Loucy (cell line): ENCODE measurements around the gene RASA4B.

Experiments
- H2AFZ ChIP-seq: fragments of 200-600 bp; sonication (generic); 2 replicates; pipeline ENCODE4 v1.6.0; 2016; ENCODE audit warnings: antibody characterized with exemption, mild to moderate bottlenecking, low read length, moderate library complexity
- H3F3A ChIP-seq: fragments of 200-600 bp; 2 replicates; pipeline ENCODE4 v1.6.0; 2016; ENCODE audit warnings: antibody characterized with exemption, low read depth, mild to moderate bottlenecking
- H3K27me3 ChIP-seq: fragments of 200-600 bp; sonication (generic); 2 replicates; pipeline ENCODE4 v1.6.1; 2014; ENCODE audit warnings: low read length, mild to moderate bottlenecking; ENCODE audit not compliant: insufficient read depth, poor library complexity, severe bottlenecking
- H3K36me3 ChIP-seq: fragments of 200-600 bp; sonication (generic); 2 replicates; pipeline ENCODE4 v1.6.1; 2016; ENCODE audit warnings: low read length; ENCODE audit not compliant: insufficient read depth
- H3K4me1 ChIP-seq: fragments of 200-600 bp; sonication (generic); 2 replicates; pipeline ENCODE4 v1.5.1; 2014; ENCODE audit warnings: low read length, mild to moderate bottlenecking; ENCODE audit not compliant: insufficient read depth, poor library complexity, severe bottlenecking
- H3K4me2 ChIP-seq: fragments of 200-600 bp; sonication (generic); 2 replicates; pipeline ENCODE4 v1.6.0; 2014; ENCODE audit warnings: antibody characterized with exemption, low read length, low read depth, mild to moderate bottlenecking; ENCODE audit not compliant: poor library complexity, severe bottlenecking
- H3K4me3 ChIP-seq: fragments of 200-600 bp; sonication (generic); 2 replicates; pipeline ENCODE4 v1.5.1; 2014; ENCODE audit warnings: low read length, mild to moderate bottlenecking, mixed read lengths; ENCODE audit not compliant: poor library complexity, severe bottlenecking
- H3K79me2 ChIP-seq: fragments of 200-600 bp; sonication (generic); 2 replicates; pipeline ENCODE4 v1.6.1; 2014; ENCODE audit warnings: low read length; ENCODE audit not compliant: insufficient read depth
- H3K9ac ChIP-seq: fragments of 200-600 bp; sonication (generic); 2 replicates; pipeline ENCODE4 v1.6.0; 2014; ENCODE audit warnings: mild to moderate bottlenecking, low read depth, low read length, moderate library complexity; ENCODE audit not compliant: poor library complexity, severe bottlenecking
- H3K9me2 ChIP-seq: fragments of 200-600 bp; sonication (generic); replicated peaks from 2 replicates; pipeline ENCODE4 v1.6.1; 2016; ENCODE audit warnings: low read depth, low read length, mixed read lengths
- H3K9me3 ChIP-seq: fragments of 200-600 bp; sonication (generic); 2 replicates; pipeline ENCODE4 v1.6.1; 2014; ENCODE audit warnings: mild to moderate bottlenecking, antibody characterized with exemption, low read length, low read depth; ENCODE audit not compliant: insufficient read depth
- H4K20me1 ChIP-seq: fragments of 200-600 bp; sonication (generic); 2 replicates; pipeline ENCODE4 v1.6.0; 2014; ENCODE audit warnings: antibody characterized with exemption, low read length, mild to moderate bottlenecking; ENCODE audit not compliant: insufficient read depth, poor library complexity, severe bottlenecking
- EZH2phosphoT487 ChIP-seq: fragments of 200-600 bp; IDR thresholded peaks from 2 replicates; pipeline ENCODE4 v1.6.1; 2018; ENCODE audit warnings: antibody characterized with exemption, mild to moderate bottlenecking, moderate library complexity, borderline replicate concordance
- TF ChIP-seq, protein P1 (sequence below): fragments of 200-600 bp; sonication (generic); conservative IDR thresholded peaks from 2 replicates; pipeline ENCODE4 v1.5.1; 2014; ENCODE audit warnings: mild to moderate bottlenecking, antibody characterized with exemption, low read length

The RASA4B gene

DNA sequence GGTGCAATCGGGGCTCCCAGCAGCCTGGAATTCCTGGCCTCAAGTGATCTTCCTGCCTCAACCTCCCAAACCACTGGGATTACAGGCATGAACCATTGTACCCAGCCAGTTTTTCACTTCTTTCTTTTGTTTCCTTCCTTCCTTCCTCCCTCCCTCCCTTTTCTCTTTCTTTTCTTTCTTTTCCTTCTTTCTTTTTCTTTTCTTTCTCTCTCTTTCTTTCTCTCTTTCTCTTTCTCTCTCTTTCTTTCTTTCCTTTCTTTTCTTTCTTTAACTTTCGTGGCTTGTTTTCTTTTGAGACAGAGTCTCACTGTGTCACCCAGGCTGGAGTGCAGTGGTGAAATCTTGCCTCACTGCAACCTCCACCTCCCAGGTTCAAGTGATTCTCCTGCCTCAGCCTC is 71.9 kb downstream of the RASA4B start:
- Histone ChIP-seq H3K36me3 (peaks cover 21% of the 10 kb centered on the region; the same call in 1 of the 2 replicates), H3K9ac (no peak overlapping the region), H3K4me1 (peaks cover 14% of the 10 kb centered on the region), H3K9me2 (no peaks in the 10 kb centered on the region), H3F3A (no peaks in the 10 kb centered on the region), H3K9me3 (no peaks in the 10 kb centered on the region), H3K27me3 (no peaks in the 10 kb centered on the region), H3K4me3 (no peak overlapping the region), H3K79me2 (no peaks in the 10 kb centered on the region), H2AFZ (no peak overlapping the region), H3K4me2 (no peak overlapping the region), H4K20me1 (no peaks in the 10 kb centered on the region)
- no peak for TF ChIP-seq EZH2phosphoT487
- TF ChIP-seq, protein P1, sequence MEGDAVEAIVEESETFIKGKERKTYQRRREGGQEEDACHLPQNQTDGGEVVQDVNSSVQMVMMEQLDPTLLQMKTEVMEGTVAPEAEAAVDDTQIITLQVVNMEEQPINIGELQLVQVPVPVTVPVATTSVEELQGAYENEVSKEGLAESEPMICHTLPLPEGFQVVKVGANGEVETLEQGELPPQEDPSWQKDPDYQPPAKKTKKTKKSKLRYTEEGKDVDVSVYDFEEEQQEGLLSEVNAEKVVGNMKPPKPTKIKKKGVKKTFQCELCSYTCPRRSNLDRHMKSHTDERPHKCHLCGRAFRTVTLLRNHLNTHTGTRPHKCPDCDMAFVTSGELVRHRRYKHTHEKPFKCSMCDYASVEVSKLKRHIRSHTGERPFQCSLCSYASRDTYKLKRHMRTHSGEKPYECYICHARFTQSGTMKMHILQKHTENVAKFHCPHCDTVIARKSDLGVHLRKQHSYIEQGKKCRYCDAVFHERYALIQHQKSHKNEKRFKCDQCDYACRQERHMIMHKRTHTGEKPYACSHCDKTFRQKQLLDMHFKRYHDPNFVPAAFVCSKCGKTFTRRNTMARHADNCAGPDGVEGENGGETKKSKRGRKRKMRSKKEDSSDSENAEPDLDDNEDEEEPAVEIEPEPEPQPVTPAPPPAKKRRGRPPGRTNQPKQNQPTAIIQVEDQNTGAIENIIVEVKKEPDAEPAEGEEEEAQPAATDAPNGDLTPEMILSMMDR: no peak

DNA sequence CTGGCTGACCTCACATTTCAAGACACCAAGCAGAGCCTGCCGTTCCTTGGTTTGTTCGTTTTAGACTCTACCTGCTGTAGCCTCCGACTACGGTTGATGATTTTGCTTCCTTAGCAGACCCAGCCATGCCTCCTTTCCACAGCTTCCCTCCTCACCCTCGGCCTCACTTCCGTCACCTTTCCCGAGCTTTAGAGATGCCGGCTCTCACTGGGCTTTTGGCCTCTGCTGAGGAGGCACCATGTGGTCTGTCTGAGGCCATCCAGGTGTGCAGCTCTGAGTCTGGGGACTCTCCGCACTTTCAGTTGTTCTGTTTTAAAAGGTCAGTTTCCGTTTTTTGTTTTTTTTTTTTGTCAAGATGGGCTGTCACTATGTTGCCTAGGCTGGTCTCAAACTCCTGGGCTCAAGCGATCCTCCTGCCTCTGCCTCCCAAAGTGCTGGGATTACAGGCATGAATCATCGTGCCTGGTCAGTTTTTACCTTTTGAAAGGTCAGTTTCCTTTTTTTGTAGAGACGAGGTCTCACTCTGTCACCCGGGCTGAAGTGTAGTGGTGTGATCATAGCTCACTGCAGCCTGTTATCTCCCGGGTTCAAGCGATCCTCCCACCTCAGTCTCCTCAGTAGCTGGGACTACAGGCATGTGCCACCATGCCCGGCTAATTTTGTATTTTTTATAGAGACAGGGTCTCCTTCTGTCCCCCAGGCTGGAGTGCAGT is 72.5 kb downstream of the RASA4B start:
- Histone ChIP-seq H3K9me2 (no peaks in the 10 kb centered on the region), H3K4me3 (no peak overlapping the region), H4K20me1 (no peaks in the 10 kb centered on the region), H3K4me1 (peaks cover 14% of the 10 kb centered on the region), H2AFZ (no peak overlapping the region), H3K36me3 (peaks cover 21% of the 10 kb centered on the region; the same call in 1 of the 2 replicates), H3K9me3 (no peaks in the 10 kb centered on the region), H3F3A (no peaks in the 10 kb centered on the region), H3K4me2 (no peak overlapping the region), H3K79me2 (no peaks in the 10 kb centered on the region), H3K27me3 (no peaks in the 10 kb centered on the region), H3K9ac (no peak overlapping the region)
- no peak for TF ChIP-seq EZH2phosphoT487
- TF ChIP-seq, protein P1: no peak

DNA sequence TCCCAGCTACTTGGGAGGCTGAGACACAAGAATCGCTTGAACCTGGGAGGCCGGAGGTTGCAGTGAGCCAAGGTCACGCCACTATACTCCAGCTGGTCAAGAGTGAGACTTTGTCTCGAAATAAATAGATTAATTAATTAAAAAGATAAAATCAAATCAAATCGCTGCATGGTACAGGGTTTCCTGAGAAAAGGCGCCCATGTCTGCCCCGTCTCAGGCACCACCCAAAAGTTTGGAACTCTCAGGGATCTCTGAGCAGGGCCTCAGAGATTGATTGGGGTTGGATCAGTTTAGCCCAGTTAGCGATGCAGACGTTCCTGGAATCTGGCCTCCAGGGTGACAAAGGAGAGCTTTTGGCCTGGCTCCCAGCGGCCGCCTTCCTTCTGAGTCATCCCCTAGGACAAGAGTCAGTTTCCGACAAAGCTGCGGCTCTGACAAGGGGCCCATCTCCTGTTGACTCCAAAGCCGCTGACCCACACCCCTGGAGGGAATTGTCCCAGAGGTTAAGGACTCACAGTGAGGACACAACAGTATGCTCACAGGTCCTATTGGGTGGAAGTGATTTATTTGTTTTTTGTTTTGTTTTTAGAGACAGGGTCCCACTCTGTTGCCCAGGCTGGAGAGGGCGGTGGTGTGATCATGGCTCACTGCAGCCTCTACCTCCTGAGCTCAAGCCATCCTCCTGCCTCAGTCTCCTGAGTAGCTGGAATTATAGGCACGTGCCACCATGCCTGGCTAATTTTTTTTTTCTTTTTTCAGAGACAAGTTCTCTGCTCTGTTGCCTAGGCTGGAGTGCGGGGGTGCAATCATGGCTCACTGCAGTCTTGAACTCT is 77.4 kb downstream of the RASA4B start:
- no peak overlapping the region for H2AFZ ChIP-seq
- peaks cover 3% of the 10 kb centered on the region; the same call in 1 of the 2 replicates for H3K36me3 ChIP-seq
- no peaks in the 10 kb centered on the region for H3K9me3 ChIP-seq
- peaks cover 26% of the 10 kb centered on the region for H3K4me1 ChIP-seq
- TF ChIP-seq EZH2phosphoT487: no peak
- TF ChIP-seq, protein P1: no peak
- H3K4me3 ChIP-seq: no peak overlapping the region
- no peaks in the 10 kb centered on the region for H4K20me1 ChIP-seq
- H3K4me2 ChIP-seq: no peak overlapping the region
- H3K79me2 ChIP-seq: peaks cover 25% of the 10 kb centered on the region
- no peaks in the 10 kb centered on the region for H3K9me2 ChIP-seq
- no peak overlapping the region for H3K9ac ChIP-seq
- H3K27me3 ChIP-seq: no peaks in the 10 kb centered on the region
- H3F3A ChIP-seq: no peaks in the 10 kb centered on the region
